ENCODE results near the gene SPATA2. TPM values are rescaled to one million over a fixed set of nuclear protein-coding genes. Genes with fewer than 3 reads are reported as not detected.

The SPATA2 gene
- total and polyA plus RNA-seq, 2 of the 8 experiments (the other 6 are each of a cell fraction or from before 2014, with no cell fraction given) = 11.0 to 13.0 TPM

- TF ChIP-seq RBBP5 (IDR thresholded peaks at IDR 0.05; ENCODE audit: borderline replicate concordance, low read depth, low read length) (no peak), TAF7 (optimal IDR thresholded peaks at IDR 0.05; ENCODE audit: borderline replicate concordance, low read depth, low read length) (no peak), MAFK (IDR thresholded peaks at IDR 0.05; ENCODE audit: low read depth, low read length) (no peak)
Measured at GRCh38 chr20:49948809-49949507, 33.6 kb upstream of the SPATA2 start (continued).

Measured in H1 (cell line).